ENCODE measurements around the gene HIPK2. TPM values are rescaled to one million over a fixed set of nuclear protein-coding genes. Genes with fewer than 3 reads are reported as not detected.
"Not testable (repeated sequence)": the region's sequence is repeated elsewhere in the genome, so short reads cannot be mapped to it uniquely, and the experiment has no call there.

Gene HIPK2
- total RNA-seq, 3 donors from 2014 or later: 20.3 to 26.8 (median 26.1) TPM

DNA sequence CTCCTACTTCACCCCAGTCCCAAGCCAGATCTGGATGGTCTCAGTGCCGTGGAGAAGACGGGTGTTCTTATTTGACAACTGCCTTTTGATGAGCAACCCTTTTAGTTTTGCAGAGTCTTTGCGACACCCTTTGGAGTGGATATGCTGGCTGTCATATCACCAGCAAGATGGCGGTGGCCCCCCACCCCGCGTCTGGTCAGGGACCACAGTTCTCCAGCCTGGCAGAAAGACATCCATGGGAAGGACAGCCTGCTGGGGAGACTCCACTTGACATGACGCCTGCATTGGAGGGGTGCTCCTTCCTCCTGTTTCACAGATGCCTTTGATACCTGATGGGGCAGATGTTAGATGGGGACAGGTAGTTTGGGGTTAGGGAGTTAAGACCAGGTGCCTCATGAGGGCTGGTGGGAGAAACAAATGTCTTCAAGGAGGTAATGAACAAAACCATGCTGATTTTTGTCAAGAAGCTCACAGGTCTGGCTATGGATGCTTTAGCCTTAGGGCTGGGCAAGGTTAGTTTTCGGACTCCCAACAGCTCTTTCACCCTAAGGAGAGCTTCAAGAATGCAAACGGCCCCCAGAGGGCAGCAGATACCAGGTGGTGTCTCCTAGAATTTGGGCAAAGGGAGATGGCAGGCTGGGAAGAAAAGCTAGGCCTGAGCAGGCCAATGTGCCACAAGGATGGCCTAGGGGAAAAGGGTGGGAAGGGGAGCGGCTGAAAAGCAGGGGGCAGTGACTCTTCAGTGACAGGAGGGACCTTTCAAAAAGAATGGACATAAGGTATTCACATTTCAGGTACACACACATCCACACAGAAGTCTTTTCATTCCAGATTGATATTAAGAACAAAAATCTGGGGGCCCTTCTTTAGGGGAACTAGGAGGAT is 159.1 kb downstream of the HIPK2 start:
- peaks cover 1% of the 10 kb centered on the region for H3K4me1 Mint-ChIP-seq (ENCODE audit: low read depth)
- H3K27me3 Mint-ChIP-seq (ENCODE audit: low read depth): no peaks in the 10 kb centered on the region
- ATAC-seq (no peak), DNase-seq (peak; percentile 47)
- peaks cover 18% of the 10 kb centered on the region for H3K36me3 Mint-ChIP-seq (ENCODE audit: insufficient read depth)
- no peak overlapping the region for H3K4me3 Mint-ChIP-seq
- H3K9me3 Mint-ChIP-seq: no peaks in the 10 kb centered on the region

GRCh38 chr7:139617074-139617473 is 160.7 kb downstream of the HIPK2 start:
- Mint-ChIP-seq H3K4me3 (no peak overlapping the region), H3K36me3 (ENCODE audit: insufficient read depth) (peaks cover 28% of the 10 kb centered on the region), H3K4me1 (ENCODE audit: low read depth) (no peaks in the 10 kb centered on the region), H3K27me3 (ENCODE audit: low read depth) (no peaks in the 10 kb centered on the region), H3K9me3 (no peaks in the 10 kb centered on the region)
- ATAC-seq (no peak), DNase-seq (no peak)

GRCh38 chr7:139614886-139615285 is 162.9 kb downstream of the HIPK2 start:
- Mint-ChIP-seq H3K9me3 (no peaks in the 10 kb centered on the region), H3K4me3 (no peak overlapping the region), H3K36me3 (ENCODE audit: insufficient read depth) (peaks cover 31% of the 10 kb centered on the region), H3K27me3 (ENCODE audit: low read depth) (no peaks in the 10 kb centered on the region), H3K4me1 (ENCODE audit: low read depth) (no peaks in the 10 kb centered on the region)
- no peak for ATAC-seq
- no peak for DNase-seq

- Mint-ChIP-seq H3K4me1 (ENCODE audit: low read depth) (no peaks in the 10 kb centered on the region), H3K36me3 (ENCODE audit: insufficient read depth) (peaks cover 34% of the 10 kb centered on the region), H3K4me3 (no peak overlapping the region), H3K9me3 (no peaks in the 10 kb centered on the region), H3K27me3 (ENCODE audit: low read depth) (no peaks in the 10 kb centered on the region)
- ATAC-seq: no peak
- no peak for DNase-seq
Observed at GRCh38 chr7:139613971-139614411, 163.8 kb downstream of the HIPK2 start.

- not testable (repeated sequence) for DNase-seq; ATAC-seq; H3K9me3 Mint-ChIP-seq; H3K4me1 Mint-ChIP-seq (ENCODE audit: low read depth); H3K27me3 Mint-ChIP-seq (ENCODE audit: low read depth); H3K4me3 Mint-ChIP-seq
- H3K36me3 Mint-ChIP-seq (ENCODE audit: insufficient read depth): peaks cover 38% of the 10 kb centered on the region
Observed at GRCh38 chr7:139611556-139611955, 166.2 kb downstream of the HIPK2 start.

DNA sequence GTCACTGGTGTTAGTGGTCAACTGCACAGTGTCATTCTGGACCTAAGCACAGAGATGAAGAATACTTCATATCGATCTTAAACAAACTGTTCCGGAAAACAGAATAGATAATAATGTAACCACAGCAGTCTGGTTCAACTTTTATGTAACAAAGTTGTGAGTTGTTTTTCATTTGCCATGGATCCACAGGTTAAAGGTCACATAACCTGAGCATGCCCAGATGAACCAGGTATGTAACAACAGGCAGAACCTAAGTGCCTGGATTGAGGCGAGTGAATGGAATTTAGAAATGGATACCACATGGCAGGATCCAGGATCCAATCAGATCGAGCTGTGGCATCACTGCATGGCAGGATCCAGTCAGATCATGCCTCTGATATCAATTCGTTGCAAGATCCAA is 167.2 kb downstream of the HIPK2 start:
- ATAC-seq (no peak), DNase-seq (no peak)
- Mint-ChIP-seq H3K36me3 (ENCODE audit: insufficient read depth) (peaks cover 35% of the 10 kb centered on the region), H3K27me3 (ENCODE audit: low read depth) (no peaks in the 10 kb centered on the region), H3K4me3 (no peak overlapping the region), H3K4me1 (ENCODE audit: low read depth) (no peaks in the 10 kb centered on the region), H3K9me3 (no peaks in the 10 kb centered on the region)

GRCh38 chr7:139603896-139604295 is 173.9 kb downstream of the HIPK2 start:
- H3K4me3 Mint-ChIP-seq: no peak overlapping the region
- H3K27me3 Mint-ChIP-seq (ENCODE audit: low read depth): no peaks in the 10 kb centered on the region
- H3K9me3 Mint-ChIP-seq: no peaks in the 10 kb centered on the region
- DNase-seq (no peak), ATAC-seq (no peak)
- H3K4me1 Mint-ChIP-seq (ENCODE audit: low read depth): no peaks in the 10 kb centered on the region
- peaks cover 37% of the 10 kb centered on the region for H3K36me3 Mint-ChIP-seq (ENCODE audit: insufficient read depth)

- ATAC-seq (no peak), DNase-seq (no peak)
- Mint-ChIP-seq H3K9me3 (no peaks in the 10 kb centered on the region), H3K4me3 (no peak overlapping the region), H3K27me3 (ENCODE audit: low read depth) (no peaks in the 10 kb centered on the region), H3K4me1 (ENCODE audit: low read depth) (no peaks in the 10 kb centered on the region), H3K36me3 (ENCODE audit: insufficient read depth) (peaks cover 40% of the 10 kb centered on the region)
Observed at GRCh38 chr7:139603282-139603681, 174.5 kb downstream of the HIPK2 start.

GRCh38 chr7:139602143-139602722 is 175.6 kb downstream of the HIPK2 start:
- Mint-ChIP-seq H3K9me3 (no peaks in the 10 kb centered on the region), H3K4me1 (ENCODE audit: low read depth) (no peaks in the 10 kb centered on the region), H3K4me3 (no peak overlapping the region), H3K27me3 (ENCODE audit: low read depth) (no peaks in the 10 kb centered on the region), H3K36me3 (ENCODE audit: insufficient read depth) (peaks cover 38% of the 10 kb centered on the region)
- ATAC-seq: peak in 1 of 2 donors; percentile 37
- no peak for DNase-seq

DNA sequence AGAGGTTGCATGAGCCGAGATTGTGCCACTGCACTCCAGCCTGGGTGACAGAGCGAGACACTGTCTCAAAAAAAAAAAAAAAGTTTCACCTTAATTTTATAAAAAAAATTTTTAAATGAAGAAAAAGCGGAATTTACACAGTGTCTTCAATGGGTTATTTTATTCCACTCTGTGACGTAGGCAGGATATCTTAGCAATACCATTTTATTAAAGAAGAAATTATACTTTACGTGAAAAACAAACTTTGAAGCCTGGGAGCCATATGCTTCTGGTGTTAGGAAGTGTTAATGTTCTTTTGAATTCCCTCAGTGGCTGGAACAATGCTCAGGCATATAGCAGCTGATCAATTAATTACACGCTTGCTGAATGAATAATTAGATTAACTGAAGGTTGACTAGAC is 176.6 kb downstream of the HIPK2 start:
- Mint-ChIP-seq H3K9me3 (no peaks in the 10 kb centered on the region), H3K4me1 (ENCODE audit: low read depth) (no peaks in the 10 kb centered on the region), H3K36me3 (ENCODE audit: insufficient read depth) (peaks cover 33% of the 10 kb centered on the region), H3K27me3 (ENCODE audit: low read depth) (no peaks in the 10 kb centered on the region), H3K4me3 (no peak overlapping the region)
- DNase-seq (no peak), ATAC-seq (no peak)

GRCh38 chr7:139600306-139600705 is 177.5 kb downstream of the HIPK2 start:
- no peaks in the 10 kb centered on the region for H3K9me3 Mint-ChIP-seq
- H3K36me3 Mint-ChIP-seq (ENCODE audit: insufficient read depth): peaks cover 35% of the 10 kb centered on the region

DNA sequence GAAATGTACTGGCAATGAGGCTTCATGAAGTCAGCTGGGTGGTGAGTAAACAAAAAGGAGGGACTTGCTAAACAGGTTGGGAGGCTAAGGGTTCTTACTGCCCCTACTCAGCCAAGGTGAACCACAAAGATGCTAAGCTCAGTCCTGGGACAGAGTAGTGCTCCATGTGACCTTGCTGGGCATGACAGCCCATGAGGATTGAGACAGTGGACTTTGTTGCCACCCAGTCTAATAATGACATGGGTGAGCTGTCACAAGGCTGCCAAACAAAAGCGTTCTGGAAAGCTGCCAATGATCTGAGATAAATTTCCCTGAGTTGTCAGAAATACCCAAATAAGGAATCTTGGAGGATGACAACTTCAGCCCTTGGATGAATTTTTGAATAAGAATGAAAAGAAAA is 179.2 kb downstream of the HIPK2 start:
- Mint-ChIP-seq H3K4me1 (ENCODE audit: low read depth) (no peaks in the 10 kb centered on the region), H3K9me3 (no peaks in the 10 kb centered on the region), H3K4me3 (no peak overlapping the region), H3K27me3 (ENCODE audit: low read depth) (no peaks in the 10 kb centered on the region), H3K36me3 (ENCODE audit: insufficient read depth) (peaks cover 31% of the 10 kb centered on the region)
- DNase-seq (no peak), ATAC-seq (no peak)

More at GRCh38 chr7:139600306-139600705, 177.5 kb downstream of the HIPK2 start:
- no peak for DNase-seq
- ATAC-seq: no peak
- no peaks in the 10 kb centered on the region for H3K4me1 Mint-ChIP-seq (ENCODE audit: low read depth)
- no peaks in the 10 kb centered on the region for H3K27me3 Mint-ChIP-seq (ENCODE audit: low read depth)
- H3K4me3 Mint-ChIP-seq: no peak overlapping the region

GRCh38 chr7:139597028-139597427 is 180.8 kb downstream of the HIPK2 start:
- ATAC-seq (no peak), DNase-seq (no peak)
- no peaks in the 10 kb centered on the region for H3K27me3 Mint-ChIP-seq (ENCODE audit: low read depth)
- no peak overlapping the region for H3K4me3 Mint-ChIP-seq
- peaks cover 38% of the 10 kb centered on the region for H3K36me3 Mint-ChIP-seq (ENCODE audit: insufficient read depth)
- H3K4me1 Mint-ChIP-seq (ENCODE audit: low read depth): no peaks in the 10 kb centered on the region
- H3K9me3 Mint-ChIP-seq: no peaks in the 10 kb centered on the region

GRCh38 chr7:139596626-139597025 is 181.2 kb downstream of the HIPK2 start:
- Mint-ChIP-seq H3K9me3 (no peaks in the 10 kb centered on the region), H3K4me3 (no peak overlapping the region), H3K4me1 (ENCODE audit: low read depth) (no peaks in the 10 kb centered on the region), H3K27me3 (ENCODE audit: low read depth) (no peaks in the 10 kb centered on the region), H3K36me3 (ENCODE audit: insufficient read depth) (peaks cover 38% of the 10 kb centered on the region)
- no peak for ATAC-seq
- DNase-seq: no peak

DNA sequence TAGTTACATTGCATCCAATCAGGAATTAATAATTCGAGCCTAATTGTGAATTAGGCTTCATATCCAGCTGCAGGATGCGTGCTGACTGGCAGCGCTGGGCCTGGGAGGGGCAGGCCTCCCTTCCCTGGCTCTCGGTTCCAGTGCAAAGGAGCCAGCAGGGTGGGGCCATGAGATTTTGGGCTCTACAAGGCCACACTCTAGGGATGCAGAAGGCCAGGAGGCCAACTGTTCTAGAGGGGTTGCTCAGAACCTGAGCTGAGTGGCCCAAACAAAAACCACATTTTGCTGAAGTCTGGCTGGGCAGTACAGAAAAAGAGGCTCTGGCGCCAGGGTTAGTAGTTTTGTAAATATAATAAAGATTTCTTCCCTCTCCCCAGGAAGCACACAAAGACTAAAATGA is 182.0 kb downstream of the HIPK2 start:
- ATAC-seq (no peak), DNase-seq (no peak)
- no peaks in the 10 kb centered on the region for H3K4me1 Mint-ChIP-seq (ENCODE audit: low read depth)
- no peaks in the 10 kb centered on the region for H3K9me3 Mint-ChIP-seq
- no peak overlapping the region for H3K4me3 Mint-ChIP-seq
- peaks cover 42% of the 10 kb centered on the region for H3K36me3 Mint-ChIP-seq (ENCODE audit: insufficient read depth)
- H3K27me3 Mint-ChIP-seq (ENCODE audit: low read depth): no peaks in the 10 kb centered on the region
